COR-L47 (cell line): ENCODE data around the gene TULP4.

ENCODE experiments used
- DNase-seq: peaks from one replicate; lab custom pipeline; 2025; lab: John Stamatoyannopoulos, UW

The TULP4 gene

DNA sequence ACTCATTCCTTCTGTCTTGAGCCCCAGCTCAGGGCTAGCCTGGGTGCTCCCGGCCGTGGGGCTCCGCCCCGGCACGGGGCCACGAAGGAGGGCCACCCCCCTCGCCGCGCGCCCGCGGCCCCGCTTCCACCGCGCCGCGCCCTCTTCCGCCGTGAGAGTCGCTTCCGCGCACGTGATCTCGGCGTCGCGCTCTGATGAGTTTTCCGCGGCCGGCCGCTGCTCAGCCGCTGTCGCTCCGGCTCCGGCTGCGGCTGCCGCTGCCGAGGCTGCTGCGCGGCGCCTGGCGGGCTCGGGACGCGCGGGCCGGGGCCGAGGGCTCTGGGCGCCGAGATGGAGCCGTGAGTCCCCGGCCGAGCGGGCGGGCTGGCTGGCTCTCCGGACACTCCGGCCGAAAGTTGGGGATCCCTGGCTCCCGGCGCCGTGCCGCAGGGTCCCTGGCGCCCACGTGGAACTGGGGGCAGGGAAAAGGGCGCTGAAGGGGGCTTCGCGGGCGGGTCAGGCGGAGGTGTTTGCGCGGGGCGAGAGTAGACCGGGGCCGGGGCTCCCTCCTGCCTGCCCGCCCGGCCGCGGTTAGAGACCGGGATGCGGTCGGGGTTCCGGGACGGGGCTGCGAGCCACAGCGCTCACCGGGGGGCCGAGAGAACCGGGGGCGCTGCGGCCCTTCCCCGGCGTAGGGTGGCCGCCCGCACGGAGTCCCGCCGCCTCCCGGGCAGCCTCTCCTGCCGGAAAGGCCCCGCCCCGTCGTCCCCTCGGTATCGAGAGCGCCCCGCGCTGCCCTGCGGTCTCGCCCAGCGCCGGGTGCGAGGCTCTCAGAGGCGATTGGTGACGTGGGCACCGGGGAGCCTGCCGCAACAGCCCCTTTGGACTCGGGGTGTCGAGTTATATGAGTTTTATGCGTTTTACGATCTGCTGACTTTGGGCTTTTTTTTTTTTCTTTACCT is 247.9 kb downstream of the TULP4 start, which contains the start of gene TMEM181:
Gene TMEM181 (plus strand): TSS at position 197 of the 941 bp plus-strand sequence. CDS start 134 bp downstream, at position 331.
- DNase-seq: peak; percentile 53

DNA sequence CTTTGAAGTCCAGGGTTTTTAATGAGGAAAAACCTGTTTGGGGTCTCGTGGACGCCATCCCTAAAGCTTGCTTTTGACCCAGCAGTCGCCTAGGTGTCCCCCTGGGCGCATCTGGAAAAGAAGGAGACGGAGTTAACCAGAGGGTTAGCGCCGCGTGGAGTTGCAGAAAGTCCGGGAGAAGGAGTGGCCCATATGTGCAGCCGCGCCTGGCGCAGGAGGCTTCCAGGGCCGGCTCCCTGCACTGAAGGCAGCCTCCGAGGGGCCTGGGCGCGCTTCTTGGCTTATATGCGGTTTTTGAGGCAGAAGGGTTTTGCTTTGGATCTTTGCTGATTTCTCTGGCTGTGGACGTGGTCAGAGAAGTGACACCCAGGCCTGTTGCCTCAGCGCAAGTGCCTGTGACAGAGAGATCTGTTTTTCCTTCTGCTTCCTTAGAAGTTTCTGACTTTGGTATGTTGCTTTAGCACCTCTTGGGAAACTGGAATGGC is 248.6 kb downstream of the TULP4 start:
- no peak for DNase-seq
